ENCODE measurements around the gene KDM3A.

GRCh38 chr2:86445436-86445835, 4.3 kb downstream of the KDM3A start:
- no peak for TF ChIP-seq CTCF (IDR thresholded peaks at IDR 0.05; ENCODE audit: insufficient read depth, low read depth, low read length)
- no peak for TF ChIP-seq EZH2 (IDR thresholded peaks at IDR 0.05; ENCODE audit: insufficient read depth, low read length)

Data from astrocyte (in vitro differentiated cells and primary cell).